ENCODE measurements around the gene RHOU.

Gene RHOU

DNA sequence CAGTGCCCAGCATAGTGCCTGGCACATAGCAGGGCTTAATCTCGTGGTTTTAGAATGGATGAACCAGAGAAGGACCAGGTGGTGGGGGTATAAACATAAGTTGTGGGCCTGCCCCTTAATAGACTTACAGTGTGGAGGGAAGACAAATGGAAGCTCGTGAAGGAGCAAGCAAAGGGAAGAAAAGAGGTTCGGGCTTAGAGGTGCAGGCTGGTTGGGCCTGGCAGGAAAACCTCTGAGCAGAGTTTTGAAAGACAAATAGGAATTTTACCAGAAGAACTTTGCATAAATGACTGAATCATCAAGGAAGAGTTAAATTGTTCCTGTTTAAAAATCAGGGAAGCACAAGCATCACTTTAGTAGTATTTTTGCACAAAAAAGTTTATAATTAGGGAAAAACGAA lies 4.5 kb downstream of the RHOU start:
- no peak for DNase-seq

DNA sequence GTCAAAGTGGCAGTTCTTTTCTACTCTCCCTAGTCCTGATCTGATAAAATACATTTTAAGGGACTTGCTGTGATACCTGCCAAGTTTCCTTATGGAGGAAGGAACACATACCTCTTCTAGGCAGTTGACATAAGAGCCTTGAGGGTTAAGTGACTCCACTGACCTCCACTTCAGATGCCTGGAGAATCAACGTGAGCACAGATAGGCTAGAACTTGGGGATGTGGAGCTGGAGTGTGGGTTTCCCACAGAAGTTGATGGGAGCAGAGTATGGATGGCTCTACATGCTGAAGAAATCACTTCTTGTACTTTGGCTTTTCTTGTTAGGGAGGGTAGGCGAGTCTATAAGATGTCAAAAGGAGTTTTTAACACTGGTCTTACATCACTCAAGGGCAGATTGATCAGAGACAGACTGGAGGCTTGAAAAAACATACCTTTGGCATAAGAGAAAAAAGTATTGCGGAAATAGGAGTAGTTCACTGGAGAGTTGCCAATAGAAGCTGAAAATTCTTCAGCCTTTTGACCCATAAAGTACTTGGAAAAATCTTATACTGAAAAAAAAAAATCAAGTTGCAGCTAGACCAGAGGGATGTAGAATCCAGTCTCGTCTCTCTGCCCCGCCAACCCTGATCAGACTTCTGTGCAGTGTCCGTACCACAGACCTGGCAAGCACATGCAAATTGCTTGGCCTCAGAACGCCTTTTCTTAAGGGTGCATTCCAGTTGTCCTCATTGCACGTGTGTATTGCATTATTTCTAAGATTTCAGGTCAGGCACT lies 5.5 kb downstream of the RHOU start:
- DNase-seq = no peak

DNA sequence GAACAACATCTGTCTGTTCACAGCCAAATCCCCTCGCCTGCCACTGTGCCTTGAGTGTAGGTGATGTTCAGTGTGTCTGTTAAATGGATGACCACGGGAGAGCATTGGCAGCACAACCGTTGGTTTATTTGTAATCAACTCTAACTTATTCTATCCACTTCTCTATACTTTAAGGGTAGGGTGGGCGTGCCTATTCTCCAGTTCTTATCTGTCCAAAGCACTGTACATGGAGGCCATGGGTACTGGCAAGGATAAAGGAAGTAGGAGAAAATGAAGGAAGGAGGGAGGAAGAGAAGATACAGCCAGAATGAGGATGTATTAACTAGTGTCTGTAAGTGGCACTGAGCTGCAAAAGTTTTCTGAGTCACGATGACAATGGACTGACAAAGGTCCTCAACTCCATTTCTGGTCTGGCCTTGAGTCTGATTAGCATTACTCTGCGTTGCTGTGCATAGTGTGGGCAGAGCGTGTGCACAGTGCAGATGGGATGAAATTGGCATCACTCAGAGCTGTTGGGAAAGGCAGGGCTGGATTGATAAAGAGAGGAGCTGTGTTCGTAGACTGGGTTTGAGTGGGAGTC lies 7.1 kb downstream of the RHOU start:
- no peak for DNase-seq

DNA sequence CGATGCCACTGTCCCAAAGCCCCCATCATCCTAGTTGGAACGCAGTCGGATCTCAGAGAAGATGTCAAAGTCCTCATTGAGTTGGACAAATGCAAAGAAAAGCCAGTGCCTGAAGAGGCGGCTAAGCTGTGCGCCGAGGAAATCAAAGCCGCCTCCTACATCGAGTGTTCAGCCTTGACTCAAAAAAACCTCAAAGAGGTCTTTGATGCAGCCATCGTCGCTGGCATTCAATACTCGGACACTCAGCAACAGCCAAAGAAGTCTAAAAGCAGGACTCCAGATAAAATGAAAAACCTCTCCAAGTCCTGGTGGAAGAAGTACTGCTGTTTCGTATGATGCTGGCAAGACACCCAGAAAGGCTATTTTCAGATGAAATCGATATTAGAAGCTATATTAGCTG lies 8.1 kb downstream of the RHOU start:
- no peak for DNase-seq

DNA sequence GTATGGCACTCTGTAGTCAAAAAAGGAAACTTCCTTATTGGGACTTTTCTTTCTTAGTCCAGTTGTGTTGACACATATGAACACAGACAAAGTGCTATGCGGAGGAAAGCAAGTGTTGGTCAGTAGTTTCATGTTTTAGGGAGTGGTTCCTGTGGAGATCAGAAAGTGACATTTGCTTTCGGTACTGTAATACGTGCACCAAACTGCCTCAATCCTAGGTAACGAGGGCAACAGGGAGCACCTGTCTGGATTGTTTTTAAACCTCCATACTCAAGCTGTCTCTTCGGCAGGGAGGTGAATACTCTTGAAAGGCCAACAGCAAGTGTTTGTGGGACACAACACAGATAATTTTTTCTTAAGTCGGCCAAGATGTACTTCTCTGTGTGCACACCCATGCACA lies 9.1 kb downstream of the RHOU start:
- DNase-seq = no peak

DNA sequence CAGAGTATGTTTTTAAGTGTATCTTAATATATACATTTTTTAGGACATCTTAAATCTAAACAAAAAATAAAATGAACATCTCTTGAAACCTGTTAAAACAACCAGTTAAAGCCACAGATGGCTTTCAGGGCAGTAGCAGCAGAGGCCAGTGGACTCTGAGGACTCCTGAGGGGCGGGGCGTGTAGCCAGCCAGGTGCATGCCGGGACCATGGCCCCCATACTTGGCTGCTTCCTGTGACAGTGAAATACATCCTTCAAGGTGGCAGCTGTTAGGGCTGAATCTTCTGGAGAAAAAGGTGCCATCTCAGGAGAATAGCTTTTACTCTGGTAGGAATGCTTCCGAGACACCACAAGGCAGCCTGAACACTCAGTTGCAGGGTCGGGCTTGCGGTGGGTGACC lies 9.6 kb downstream of the RHOU start:
- no peak for DNase-seq

DNA sequence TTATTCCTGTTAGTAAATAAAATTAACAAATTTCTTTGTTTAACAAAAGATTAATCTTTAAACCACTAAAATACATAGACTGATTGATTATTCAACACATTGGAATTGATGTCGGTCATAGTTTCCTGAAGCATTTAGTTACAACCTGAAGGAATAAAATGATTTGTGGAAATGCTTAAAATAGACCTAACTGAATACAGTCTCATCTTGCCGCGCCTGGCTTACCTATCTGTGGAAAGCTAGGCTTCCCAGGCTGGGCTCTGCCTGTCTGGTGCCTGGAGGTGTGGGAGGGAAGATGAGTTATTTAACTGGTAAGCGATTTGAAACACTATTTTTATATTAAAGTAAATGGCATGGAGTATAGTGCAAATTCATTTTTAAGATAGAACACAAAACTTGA lies 10.2 kb downstream of the RHOU start:
- no peak for DNase-seq

DNA sequence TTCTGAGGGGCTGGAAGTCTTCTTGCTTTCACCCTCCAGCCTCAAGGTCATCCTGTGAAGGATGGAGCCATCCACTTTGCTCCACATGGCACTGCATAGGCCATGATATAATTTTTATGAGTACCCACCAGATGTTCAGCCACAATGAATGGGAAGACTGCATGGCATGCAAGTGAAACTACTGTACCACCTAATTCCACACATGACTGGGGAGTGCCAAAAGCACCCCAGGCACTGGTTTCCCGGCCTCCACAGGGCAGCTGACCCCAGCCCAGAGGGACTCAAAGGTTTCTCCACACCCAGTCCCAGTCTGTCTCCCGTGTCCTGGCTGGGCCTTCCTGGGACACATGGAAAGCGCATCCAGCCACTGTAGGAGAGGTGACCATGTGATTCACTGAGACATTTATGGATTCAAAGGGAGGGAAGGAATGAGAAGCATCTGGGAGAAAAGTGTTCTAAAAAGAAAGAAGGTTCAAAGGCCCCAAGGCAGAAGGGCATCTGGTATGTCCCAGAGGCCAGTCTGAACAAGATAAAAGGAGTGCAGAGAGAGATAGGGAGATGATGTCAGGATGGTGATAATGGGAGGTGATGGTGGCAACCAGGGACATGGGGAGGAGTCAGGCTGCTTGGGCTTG lies 12.1 kb downstream of the RHOU start:
- no peak for DNase-seq

DNA sequence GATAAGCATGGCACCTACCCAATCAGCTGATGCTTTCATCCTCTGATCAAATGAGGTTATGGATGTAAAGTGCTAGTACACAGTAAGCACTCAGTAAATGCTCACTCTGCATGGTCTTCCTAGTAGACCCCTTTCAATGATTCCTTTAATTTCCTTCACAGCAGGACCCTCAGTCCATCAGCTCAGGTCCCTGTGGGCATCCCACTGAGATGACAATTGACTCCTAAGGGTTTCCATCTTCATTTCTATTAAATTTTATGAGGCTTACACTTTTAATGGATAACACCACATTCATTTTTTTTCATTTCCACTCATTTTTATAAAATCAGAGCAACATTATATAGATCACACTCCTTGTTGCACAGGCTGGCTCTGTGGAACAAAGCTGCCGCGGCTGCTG lies 12.8 kb downstream of the RHOU start:
- no peak for DNase-seq

DNA sequence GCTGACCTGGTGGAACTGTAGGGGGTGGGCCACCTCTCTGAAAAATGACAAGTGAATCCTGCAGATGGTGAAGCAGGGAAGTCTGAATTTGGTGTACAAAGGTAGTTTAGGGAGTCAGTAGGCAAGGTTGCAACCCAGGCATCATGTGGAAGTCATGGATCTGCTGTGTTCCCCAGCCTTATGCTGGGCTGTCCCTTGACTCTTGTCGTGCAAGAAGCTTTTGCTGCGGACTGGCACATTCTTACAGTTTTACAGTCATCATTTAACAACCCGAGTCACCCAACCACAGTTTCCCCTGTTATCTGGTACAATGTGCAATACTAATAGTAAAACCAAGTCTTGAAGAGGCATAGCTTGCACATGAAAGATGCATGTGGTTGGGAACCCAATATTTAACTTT lies 13.2 kb downstream of the RHOU start:
- no peak for DNase-seq

DNA sequence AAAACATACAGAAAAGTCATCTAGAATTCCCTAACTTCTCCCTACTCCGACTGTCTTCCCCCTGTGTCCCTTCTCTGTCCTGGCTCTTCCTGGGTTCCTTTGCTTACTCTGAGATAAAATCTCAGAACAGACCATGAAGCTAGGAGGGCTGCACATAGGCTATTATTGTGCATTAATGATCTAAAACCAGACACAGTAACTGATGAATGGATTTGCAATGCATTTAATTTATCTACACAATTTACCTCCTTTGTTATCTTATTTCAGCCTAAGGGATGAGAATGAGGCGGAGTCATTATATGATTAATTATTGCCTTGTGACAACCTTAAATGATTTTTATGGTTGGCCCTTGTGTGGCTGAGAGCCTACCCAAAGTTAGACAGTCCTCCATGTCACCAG lies 14.5 kb downstream of the RHOU start:
- no peak for DNase-seq

DNA sequence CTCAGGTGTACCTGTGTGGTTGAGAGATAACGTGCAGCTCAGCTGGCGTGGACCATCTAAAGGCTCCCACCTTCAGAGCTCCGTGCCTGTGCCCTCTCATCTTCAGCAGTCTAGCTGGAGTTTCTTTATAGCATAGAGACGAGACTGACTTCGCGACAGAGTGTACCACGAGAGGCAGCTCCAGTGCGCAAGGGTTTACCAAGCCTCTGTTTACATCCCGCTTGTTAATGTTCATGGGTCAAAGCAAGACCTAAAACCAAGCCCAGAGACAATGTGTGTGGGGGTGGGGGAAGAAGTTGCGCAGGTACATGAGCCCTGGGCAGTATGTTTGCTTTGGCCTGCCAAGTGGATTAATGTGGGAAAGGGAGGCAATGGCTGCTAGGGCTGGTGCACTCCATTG lies 15.6 kb downstream of the RHOU start:
- DNase-seq = no peak

DNA sequence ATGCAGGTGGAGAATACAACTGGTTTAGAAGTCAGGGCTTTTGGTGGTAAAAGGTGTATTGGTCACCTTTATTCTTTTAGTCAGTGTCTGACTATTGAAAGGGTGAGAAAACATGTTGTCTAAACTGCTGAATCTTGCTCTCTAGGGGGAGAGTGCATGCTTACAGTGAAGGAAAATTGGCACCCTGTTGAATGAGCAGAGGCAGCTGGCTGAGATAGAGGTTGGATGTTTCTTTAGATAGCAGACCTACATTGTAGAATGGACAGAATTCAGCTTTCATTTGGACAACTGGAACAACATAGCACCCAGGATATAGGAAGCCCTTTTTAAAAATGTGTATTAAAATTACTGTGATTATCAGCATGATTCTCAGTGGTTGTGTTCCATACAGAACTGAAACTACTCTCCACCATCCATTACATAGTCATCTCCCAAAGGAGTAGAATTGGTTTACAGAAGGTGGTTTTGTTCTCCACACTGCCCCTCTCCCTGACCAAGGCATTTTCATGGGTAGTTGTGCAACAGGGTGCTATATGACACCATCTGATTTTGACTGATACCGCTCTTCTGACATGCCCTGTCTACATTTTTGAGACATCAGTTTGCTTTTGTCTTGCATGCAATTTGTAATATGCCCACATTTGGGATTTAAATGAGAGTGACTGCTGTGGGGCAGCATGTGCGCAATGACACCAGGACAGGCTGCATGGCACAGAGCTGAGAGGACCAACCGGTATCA lies 16.2 kb downstream of the RHOU start:
- DNase-seq = no peak

DNA sequence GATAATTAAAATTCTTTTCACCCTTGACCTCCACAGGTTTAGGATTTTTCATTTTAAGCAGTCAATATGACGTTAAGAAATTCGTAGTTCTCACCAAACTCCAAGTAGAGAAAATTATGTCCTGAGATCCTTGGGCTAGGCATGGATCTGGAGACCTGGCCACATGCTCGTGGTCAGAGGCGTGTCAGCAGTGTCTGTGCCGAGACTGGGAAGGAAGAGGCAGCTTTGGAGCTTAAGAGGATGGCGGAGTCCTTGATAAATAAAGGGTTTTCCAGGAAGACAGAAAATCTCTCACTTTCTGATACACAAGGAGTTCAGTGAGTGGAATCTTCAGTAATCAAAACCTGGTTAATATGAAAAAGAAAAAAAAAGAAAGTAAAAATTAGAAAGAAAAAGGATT lies 17.0 kb downstream of the RHOU start:
- DNase-seq = no peak

DNA sequence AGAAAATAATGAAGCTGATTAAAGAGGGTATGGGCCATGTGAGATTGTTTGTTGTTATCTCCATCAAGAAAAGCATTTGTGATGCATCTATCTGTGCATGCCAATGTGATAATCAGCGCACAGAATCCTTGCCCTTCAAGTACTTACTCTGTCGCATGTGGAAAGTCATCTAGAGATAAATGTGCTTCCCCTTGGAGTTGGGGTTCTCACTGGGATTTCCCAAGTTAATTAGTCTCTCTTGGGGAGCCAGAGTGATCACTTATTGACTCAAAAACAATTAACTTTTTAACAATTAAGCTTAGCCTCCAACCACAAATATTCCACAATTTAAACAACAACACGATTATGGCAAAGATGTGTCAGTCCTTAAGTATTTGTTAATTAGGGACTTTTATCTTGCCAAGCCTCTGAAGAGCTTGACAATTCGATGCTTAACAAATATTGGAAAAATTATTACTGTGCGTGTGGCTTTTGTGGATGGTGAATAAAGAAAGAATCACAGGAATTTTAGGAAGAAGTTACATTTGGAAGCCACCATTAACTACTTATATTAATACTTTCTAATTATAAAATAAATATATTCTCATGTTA lies 17.5 kb downstream of the RHOU start:
- no peak for DNase-seq

DNA sequence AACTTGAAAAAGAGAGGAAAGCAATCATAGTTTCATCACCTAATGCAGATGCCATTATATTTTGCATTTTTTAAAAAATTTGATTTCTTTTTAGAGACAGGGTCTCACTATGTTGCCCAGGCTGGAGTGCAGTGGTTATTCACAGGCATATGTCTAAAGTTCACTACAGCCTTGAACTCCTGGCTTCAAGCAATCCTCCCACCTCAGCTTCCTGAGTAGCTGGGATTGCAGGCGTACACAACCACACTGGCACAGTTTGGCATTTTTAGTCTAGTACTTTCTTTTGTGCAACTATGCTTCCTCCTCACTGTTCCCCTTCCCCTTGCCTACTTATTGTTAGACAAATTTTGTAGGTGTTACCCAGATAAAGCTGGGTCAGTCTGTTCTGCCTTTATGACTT lies 18.0 kb downstream of the RHOU start:
- no peak for DNase-seq

DNA sequence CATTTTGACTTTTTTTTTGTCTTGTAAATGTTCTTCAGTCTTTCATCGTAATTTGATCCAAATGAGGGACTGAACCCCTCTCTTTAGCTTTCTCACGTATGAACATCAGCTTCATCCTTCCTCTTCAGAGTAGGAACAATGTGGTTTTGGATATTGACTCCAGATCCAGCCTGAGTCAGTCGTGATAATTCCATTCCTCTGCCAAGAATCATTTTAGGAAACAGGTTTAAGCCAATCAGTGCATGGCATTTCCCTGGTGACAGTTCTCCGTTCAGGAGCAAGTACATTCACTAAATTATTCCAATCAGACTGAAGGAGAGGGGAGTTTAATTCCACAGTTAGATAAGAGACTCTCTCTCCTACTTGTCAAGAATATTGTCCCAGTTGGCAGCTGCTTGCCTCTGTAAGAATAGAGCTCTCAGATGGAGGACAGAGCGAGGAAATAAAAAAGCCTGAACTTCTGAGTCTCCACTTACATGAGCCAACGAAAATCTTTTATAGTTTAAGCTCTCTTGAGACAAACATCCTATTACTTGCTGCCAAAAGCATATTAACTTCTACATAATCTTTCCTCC lies 18.6 kb downstream of the RHOU start:
- DNase-seq = no peak

DNA sequence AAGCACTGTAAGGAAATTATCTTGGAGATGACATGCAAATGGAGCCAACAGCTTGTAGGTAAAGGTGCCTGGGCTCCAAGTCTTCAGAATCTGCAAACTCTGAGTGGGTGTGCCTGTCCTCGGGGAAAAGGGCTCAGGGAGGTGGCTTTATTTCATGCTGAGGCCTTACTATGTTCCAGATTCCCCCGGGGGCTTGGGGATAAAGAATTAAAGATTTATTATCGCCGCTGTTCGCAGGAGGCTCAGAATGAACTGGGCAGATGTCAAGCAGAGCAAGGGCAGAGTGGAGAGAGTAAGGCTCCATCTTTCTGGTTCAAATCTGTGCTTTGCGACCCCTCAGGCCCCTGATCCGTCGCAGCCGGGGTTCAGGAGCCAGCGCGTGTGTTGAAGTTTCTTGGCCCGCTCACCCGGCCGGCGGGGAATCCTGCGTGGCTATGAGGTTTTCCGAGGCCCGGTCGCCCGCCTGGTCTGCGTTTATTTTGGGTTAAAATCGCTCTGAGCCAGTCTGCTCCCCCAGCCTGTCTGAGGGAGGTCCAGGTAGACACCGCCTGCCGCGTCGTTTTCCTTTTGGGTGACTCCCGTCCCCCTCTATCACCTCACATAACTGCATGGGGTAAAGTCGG lies 19.5 kb downstream of the RHOU start:
- DNase-seq = no peak

DNA sequence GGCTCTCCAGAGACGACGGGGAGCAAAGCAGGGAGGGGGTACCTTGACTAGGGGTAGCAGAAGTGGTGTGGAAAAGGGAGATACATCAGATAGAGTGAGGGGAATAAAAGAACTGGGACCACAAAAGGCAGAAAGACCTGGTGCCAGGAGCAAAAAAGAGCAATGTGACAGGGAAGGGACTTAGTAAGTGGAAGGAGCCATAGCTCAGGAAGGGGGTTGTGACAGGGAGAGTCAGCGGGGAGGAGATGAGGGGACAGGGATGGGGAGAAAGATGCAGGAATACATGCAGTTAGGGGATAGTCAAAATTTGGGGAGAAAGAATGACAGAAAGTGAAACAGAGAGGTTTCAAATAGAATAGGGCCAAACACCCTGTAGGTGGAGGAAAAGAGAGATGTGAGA lies 20.5 kb downstream of the RHOU start:
- DNase-seq = no peak

DNA sequence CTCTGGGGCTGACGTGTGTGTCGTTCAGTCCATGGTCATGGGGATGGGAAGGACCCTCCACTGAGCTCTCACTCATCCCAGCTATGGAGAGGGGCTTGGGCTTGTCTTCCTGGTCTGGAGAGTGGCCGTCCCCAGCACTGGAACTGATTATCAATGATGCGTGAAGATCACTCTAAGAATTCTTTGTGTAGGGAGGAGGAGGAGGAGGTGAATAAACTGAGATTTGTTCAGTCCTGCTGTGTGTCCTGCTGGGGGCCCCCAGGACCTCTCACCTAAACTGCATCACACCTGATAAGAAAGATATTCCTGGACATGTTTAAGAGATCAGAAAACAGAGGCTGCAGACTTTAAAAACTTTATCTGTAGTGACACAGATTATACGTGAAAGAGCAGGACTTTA lies 21.2 kb downstream of the RHOU start:
- DNase-seq = no peak

DNA sequence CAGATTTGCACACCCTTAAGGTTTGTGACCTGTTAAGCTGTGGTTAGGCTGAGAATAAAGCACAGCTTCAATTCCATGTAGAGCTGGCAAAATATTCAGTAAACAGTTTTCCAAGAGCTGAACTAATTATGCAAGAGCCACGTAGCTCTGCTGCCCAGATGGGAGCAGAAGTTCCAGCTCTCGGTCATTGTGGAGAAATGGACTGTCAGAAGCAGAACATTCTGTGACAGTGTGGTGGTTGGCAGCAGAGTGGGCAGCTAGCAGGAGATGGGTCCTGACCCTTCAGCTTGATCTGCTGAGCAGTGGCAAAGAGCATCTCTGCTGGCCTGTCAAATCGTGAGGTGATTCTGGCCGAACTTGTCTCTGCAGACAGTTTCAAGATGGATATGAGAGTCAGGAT lies 23.2 kb downstream of the RHOU start:
- no peak for DNase-seq

DNA sequence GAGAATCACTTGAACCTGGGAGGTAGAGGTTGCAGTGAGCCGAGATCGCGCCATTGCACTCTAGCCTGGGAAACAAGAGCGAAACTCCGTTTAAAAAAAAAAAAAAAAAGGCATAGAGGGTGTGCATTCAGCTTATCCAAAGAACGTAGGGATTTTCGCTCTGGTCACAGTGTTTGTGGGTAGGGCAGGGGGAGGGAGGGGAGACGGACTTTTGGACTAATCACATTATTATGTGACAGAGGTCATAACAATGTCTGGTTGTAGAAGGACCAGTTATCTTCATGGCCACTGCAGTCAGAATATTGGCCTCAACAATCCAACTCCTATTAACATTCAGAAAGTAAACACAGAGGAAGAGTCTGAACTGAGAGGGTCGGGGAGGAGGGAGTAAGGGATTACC lies 25.7 kb downstream of the RHOU start:
- DNase-seq = no peak

DNA sequence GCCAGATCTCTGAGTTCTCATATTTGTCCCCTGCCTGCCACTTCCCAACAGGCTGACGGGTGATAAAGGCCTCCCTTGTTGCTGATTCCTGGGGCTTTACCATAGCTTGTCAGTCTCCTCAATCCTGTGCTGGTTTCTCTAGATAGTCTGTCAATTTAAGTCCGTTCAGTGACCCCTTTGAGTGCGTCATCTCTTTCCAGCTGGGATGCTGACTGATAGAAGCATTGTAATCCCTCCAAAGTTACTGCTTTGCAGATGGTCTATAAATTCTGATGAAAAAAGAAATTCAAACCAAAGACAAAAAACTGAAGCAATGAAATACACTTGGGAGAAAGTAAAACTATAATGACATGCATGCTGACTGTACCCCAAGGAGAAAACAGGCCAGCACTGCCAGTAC lies 28.3 kb downstream of the RHOU start:
- no peak for DNase-seq

Measured in NCI-H1436 treated with DMSO at 0.1 percent for 48 hours (cell line).